Tibial artery (tissue), 4 donors: Measurements from ENCODE around the gene TXNRD2.

ENCODE experiments used
- DNase-seq, 2 donors: peaks; one replicate each; pipeline ENCODE4 v3.0.0-alpha.2; 2019
- H3K27ac ChIP-seq, 2 donors: fragments of 200-600 bp; sonication (generic) in 1 of 2; 1 replicate in 1 of 2; 2 replicates in 1 of 2; pipeline ENCODE4 v1.5.1; 2018 to 2019; ENCODE audit warnings: mild to moderate bottlenecking in 1 of 2
- H3K27me3 ChIP-seq, 2 donors: fragments of 200-600 bp; sonication (generic) in 1 of 2; one replicate each; pipeline versions ENCODE4 v1.5.1 to v1.6.0; 2016 to 2019
- H3K36me3 ChIP-seq, 3 donors: fragments of 200-600 bp; sonication (generic) in 2 of 3; one replicate each; pipeline ENCODE4 v1.5.1; 2016 to 2019; ENCODE audit warnings: mild to moderate bottlenecking in 2 of 3
- H3K4me1 ChIP-seq, 4 donors: fragments of 200-600 bp; sonication (generic) in 2 of 4; 1 replicate in 3 of 4; 2 replicates in 1 of 4; pipeline ENCODE4 v1.5.1; 2016 to 2019
- H3K4me3 ChIP-seq, 2 donors: fragments of 200-600 bp; sonication (generic) in 1 of 2; 1 replicate in 1 of 2; 2 replicates in 1 of 2; pipeline ENCODE4 v1.5.1; 2018 to 2019; ENCODE audit warnings: mild to moderate bottlenecking in 2 of 2
- H3K9me3 ChIP-seq, 3 donors: fragments of 200-600 bp; sonication (generic) in 1 of 3; one replicate each; pipeline ENCODE4 v1.5.1; 2016 to 2019
- intact Hi-C: fragments of 100-400 bp; cut with DNase I; formaldehyde crosslinking; loops from one replicate; pipeline ENCODE4 v1.15.0; 2023; ENCODE audit warnings: low total_unique reads
- TF ChIP-seq, protein P1 (sequence below), 2 experiments: fragments of 200-600 bp in 1 of 2; fragments of 450-650 bp in 1 of 2; IDR thresholded peaks; one replicate each; pipeline ENCODE4 v1.5.1; 2017 to 2019; ENCODE audit warnings: antibody characterized with exemption in 2 of 2, mild to moderate bottlenecking in 1 of 2, moderate library complexity in 1 of 2

TXNRD2 gene

DNA sequence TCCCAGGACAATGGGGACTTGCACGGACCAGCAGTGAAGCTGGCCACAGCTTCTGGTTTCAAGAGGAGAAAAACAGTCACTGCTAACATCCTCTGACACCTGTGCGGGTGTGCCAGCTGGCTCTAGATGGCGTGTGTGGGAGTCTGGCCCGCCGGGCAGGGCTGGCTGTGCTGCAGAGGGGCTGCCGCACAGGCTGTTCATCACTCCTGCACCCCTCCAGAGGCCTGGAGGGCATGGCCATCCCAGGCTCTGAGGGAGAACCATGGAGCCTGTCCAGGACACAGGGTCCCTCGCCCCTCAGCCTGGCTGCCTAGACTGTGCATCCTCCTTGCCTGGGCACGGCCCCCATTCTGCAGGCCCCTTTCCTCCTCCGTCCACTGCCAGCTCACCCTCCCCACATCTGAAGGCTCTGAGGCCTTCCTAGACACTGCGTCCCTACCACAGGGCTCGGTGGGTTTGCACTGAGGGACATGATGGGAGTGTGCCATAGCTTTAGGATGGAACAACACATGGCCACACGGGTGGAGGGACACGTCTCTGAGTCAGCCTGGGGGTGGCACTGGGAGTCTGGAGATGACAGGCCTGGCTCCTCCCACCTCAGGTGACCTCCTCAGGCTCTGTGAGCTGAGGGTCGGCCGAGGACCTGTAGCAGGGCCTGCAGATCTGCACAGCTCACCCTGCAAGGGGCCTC, 44.8 kb downstream of the TXNRD2 start:
- peaks cover 0 to 8% (median 0%) of the 10 kb centered on the region in 4 donors for H3K4me1 ChIP-seq
- H3K27me3 ChIP-seq: no peaks in the 10 kb centered on the region
- H3K36me3 ChIP-seq: peaks cover 12 to 96% (median 57%) of the 10 kb centered on the region in 3 donors
- H3K4me3 ChIP-seq: no peak overlapping the region
- no peak for DNase-seq
- no peaks in the 10 kb centered on the region for H3K9me3 ChIP-seq
- TF ChIP-seq, protein P1, sequence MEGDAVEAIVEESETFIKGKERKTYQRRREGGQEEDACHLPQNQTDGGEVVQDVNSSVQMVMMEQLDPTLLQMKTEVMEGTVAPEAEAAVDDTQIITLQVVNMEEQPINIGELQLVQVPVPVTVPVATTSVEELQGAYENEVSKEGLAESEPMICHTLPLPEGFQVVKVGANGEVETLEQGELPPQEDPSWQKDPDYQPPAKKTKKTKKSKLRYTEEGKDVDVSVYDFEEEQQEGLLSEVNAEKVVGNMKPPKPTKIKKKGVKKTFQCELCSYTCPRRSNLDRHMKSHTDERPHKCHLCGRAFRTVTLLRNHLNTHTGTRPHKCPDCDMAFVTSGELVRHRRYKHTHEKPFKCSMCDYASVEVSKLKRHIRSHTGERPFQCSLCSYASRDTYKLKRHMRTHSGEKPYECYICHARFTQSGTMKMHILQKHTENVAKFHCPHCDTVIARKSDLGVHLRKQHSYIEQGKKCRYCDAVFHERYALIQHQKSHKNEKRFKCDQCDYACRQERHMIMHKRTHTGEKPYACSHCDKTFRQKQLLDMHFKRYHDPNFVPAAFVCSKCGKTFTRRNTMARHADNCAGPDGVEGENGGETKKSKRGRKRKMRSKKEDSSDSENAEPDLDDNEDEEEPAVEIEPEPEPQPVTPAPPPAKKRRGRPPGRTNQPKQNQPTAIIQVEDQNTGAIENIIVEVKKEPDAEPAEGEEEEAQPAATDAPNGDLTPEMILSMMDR (IDR thresholded peaks at IDR 0.05): no peak
- no peak overlapping the region for H3K27ac ChIP-seq
- intact Hi-C loops: no loop called here

DNA sequence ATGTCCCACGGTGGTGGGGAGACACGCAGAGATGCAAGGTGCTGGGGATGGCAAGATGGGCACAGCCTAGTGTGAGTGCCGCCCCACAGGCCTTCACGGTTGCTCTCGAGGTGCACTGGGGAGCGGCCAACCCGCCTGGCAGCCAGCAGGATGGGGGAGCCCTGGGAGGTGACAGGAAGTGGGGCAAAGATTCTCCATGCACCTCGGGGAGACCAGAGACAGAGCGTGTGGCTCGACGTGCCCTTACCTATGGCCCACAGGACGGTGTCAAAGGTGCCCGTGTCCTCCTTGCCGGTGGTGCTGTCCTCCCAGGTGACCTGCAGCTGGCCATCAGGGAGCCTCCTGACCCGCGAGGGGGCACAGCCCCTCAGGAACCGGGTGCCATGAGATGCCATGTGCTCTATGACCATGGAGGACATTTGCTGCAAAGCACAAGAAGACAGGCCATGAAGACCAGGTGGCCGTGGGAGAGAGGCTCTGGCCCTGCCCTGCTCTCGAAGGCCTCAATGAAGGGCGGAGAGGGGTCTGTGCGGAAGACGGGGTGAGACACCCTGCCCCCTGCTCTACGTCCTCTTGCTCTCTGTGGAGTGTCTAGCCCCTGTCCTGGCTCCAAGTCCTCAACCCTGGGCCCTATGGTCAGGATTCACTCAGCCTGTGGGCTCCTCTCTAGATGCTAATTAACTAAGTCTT, 46.3 kb downstream of the TXNRD2 start:
- Histone ChIP-seq H3K4me3 (no peak overlapping the region), H3K27me3 (no peaks in the 10 kb centered on the region), H3K4me1 (peaks cover 0 to 16% (median 0%) of the 10 kb centered on the region in 4 donors), H3K27ac (no peak overlapping the region), H3K9me3 (no peaks in the 10 kb centered on the region), H3K36me3 (peaks cover 14 to 97% (median 57%) of the 10 kb centered on the region in 3 donors)
- DNase-seq: no peak
- TF ChIP-seq, protein P1 (IDR thresholded peaks at IDR 0.05): no peak
- intact Hi-C loops: no loop called here

DNA sequence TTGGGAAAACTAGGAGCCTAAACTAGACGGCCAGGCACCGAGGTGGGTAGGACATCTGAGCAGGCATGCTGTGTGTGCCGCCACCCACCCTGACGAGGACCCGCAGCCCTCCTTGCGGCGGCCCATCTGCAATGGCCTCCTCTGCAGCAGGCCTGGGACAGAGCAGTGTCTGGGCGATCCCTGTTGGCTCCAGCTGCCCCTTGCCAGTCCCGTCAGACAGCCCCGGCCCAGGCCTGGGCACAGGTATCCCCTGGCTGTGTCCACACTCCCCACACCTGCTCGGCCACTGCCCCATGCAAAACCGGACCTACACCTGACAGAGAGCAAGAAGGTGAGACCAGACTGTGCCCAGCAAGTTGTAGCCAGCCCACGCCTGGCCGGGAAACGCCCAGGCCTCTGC, 48.3 kb downstream of the TXNRD2 start:
- TF ChIP-seq, protein P1 (IDR thresholded peaks at IDR 0.05): no peak
- Histone ChIP-seq H3K36me3 (peaks cover 14 to 91% (median 51%) of the 10 kb centered on the region in 3 donors), H3K27ac (no peak overlapping the region), H3K4me3 (no peak overlapping the region), H3K9me3 (no peaks in the 10 kb centered on the region), H3K4me1 (peaks cover 0 to 16% (median 0%) of the 10 kb centered on the region in 4 donors), H3K27me3 (no peaks in the 10 kb centered on the region)
- no peak for DNase-seq
- intact Hi-C loops: no loop called here

DNA sequence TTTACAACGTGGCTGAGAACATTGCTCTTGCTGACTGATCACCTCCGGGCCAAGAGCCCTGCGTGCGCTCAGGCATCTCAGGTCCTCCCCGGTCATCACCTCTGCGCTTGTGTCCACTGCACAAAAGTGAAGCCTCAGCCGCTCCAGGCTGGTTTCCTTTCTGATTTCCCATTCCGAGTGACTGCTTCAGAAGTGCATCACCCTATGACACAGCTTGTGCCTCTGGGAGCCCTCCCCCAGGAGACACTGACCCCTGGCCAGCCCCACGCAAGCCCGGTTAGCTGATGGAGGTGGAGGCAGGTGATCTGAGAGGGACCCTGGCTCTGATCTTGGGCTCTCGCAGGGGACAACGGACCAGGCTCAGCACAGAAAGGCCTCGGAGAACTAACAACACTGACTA, 48.7 kb downstream of the TXNRD2 start:
- Histone ChIP-seq H3K9me3 (no peaks in the 10 kb centered on the region), H3K4me3 (no peak overlapping the region), H3K27ac (no peak overlapping the region), H3K4me1 (peaks cover 0 to 16% (median 0%) of the 10 kb centered on the region in 4 donors), H3K27me3 (no peaks in the 10 kb centered on the region), H3K36me3 (peaks cover 14 to 89% (median 47%) of the 10 kb centered on the region in 3 donors)
- intact Hi-C loops: no loop called here
- DNase-seq: no peak
- TF ChIP-seq, protein P1 (IDR thresholded peaks at IDR 0.05): no peak

DNA sequence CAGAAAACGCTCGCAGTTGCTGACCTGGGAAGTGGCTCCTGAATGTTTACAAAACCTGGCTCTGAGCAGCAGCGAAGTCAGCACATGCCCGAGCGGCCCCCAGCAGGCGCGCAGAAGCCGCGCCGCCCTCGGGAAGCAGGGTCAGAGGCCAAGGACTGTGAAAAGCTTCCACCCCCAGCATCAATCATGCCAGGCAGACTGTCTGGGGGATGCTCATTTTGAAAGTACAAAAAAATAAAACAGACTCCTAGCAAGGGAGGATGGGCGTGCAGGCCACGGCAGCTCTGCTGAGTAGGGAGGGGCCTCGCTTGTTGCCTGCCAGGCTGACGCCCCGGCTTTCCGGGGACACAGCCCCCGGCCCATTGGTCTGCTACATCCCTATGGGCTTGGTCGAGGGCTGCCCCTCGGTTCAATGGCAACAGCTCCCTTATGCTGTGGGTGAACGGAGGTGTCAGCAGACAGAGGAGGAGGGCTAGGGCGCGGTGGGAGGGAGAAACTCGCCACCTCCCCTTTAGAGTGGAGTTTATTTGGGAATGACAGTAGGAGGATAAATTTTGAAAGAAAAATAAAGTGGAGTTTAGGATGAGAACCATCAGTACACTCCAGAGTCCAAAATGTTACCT, 49.2 kb downstream of the TXNRD2 start:
- Histone ChIP-seq H3K9me3 (no peaks in the 10 kb centered on the region), H3K27ac (no peak overlapping the region), H3K36me3 (peaks cover 14 to 87% (median 41%) of the 10 kb centered on the region in 3 donors), H3K4me3 (no peak overlapping the region), H3K4me1 (peaks cover 0 to 16% (median 0%) of the 10 kb centered on the region in 4 donors), H3K27me3 (no peaks in the 10 kb centered on the region)
- DNase-seq: no peak
- intact Hi-C loops: no loop called here
- TF ChIP-seq, protein P1 (IDR thresholded peaks at IDR 0.05): no peak
